ENCODE data around the gene LSMEM2.

Gene LSMEM2

GRCh38 chr3:50319181-50319893 is 40.5 kb downstream of the LSMEM2 start:
- DNase-seq (ENCODE audit: insufficient read length, low spot score), result no peak
- no peak for FAIRE-seq
- no peak for TF ChIP-seq SPI1 (IDR thresholded peaks at IDR 0.05; ENCODE audit: low read depth, low read length)
- no peak for TF ChIP-seq POLR2AphosphoS5 (IDR thresholded peaks at IDR 0.05; ENCODE audit: low read depth, low read length)
- TF ChIP-seq PAX5 (IDR thresholded peaks at IDR 0.05; ENCODE audit: insufficient read depth, low read length, severe bottlenecking), result no peak
- no peak for TF ChIP-seq TAF1 (IDR thresholded peaks at IDR 0.05; ENCODE audit: low read depth, low read length)
- no peak for TF ChIP-seq POLR2A (IDR thresholded peaks at IDR 0.05; ENCODE audit: low read depth, low read length)
- no peak for TF ChIP-seq POU2F2 (IDR thresholded peaks at IDR 0.05; ENCODE audit: low read depth, low read length)

DNA sequence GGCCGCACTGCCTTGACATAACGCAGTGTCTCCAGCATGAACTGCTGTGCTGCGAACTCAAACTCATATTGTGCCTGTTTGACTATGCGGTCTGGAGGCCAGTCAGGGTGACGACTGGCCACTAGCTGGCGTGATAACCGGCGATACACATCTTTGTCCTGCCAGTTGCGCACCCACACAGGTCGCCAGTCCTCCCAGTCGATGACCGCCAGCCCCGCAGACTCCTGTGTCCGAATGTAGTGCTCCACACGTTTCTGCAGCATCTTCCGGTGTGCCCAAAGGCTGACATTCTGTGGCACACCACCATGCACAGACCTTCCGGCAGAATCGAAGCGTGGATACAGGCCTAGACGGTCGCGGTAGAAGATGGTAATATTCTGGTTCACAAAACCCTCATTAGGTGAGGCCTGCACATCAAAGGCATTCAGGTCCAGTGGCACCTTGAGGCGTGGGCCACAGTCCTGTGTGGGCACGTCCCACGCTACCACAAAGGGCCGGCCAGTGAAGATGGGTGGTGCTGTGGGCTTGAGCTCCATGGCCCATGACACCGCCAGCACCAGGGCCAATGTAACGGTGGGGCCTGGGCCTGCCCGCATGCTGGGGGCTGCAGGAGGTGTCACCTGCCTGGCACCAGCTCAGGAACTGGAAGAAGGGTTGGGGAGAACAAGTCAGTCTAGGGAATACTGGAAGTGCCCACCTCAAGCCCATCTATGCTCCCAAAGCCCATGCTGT is 41.2 kb downstream of the LSMEM2 start:
- FAIRE-seq, result no peak

DNA sequence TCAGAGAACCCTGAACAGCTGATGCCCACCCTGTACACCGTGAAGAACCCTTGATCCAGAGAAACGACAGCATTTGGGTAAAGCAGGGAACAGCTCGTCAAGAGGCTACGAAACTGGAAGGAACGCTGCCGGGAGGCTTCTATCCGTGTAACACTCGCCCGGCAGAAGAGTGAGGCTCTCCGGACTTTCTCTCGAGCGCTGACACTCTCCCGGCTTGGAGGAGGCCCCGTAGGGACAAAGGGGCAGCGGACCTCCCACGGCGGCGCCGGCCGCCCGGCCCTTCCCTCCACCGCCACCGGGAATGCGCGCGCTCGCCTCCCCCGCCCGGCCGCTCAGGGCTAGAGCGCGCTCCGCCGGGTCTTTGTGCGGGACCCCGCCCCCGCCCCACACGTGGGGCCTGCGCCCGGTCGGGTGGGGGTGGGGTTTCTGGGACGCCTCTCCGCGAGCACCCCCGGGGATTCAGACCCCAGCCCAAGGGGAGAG is 42.0 kb downstream of the LSMEM2 start:
- no peak for TF ChIP-seq POLR2AphosphoS5 (IDR thresholded peaks at IDR 0.05; ENCODE audit: low read depth, low read length)
- no peak for TF ChIP-seq POLR2A (IDR thresholded peaks at IDR 0.05; ENCODE audit: low read depth, low read length)
- FAIRE-seq (no peak), DNase-seq (ENCODE audit: insufficient read length, low spot score) (peak; percentile 80)

More for the DNA sequence above, 41.2 kb downstream of the LSMEM2 start:
- TF ChIP-seq SPI1 (IDR thresholded peaks at IDR 0.05; ENCODE audit: low read depth, low read length), result no peak
- no peak for TF ChIP-seq POU2F2 (IDR thresholded peaks at IDR 0.05; ENCODE audit: low read depth, low read length)
- no peak for TF ChIP-seq TAF1 (IDR thresholded peaks at IDR 0.05; ENCODE audit: low read depth, low read length)
- TF ChIP-seq POLR2AphosphoS5 (IDR thresholded peaks at IDR 0.05; ENCODE audit: low read depth, low read length), result no peak
- no peak for TF ChIP-seq POLR2A (IDR thresholded peaks at IDR 0.05; ENCODE audit: low read depth, low read length)
- no peak for TF ChIP-seq PAX5 (IDR thresholded peaks at IDR 0.05; ENCODE audit: insufficient read depth, low read length, severe bottlenecking)
- no peak for DNase-seq (ENCODE audit: insufficient read length, low spot score)

DNA sequence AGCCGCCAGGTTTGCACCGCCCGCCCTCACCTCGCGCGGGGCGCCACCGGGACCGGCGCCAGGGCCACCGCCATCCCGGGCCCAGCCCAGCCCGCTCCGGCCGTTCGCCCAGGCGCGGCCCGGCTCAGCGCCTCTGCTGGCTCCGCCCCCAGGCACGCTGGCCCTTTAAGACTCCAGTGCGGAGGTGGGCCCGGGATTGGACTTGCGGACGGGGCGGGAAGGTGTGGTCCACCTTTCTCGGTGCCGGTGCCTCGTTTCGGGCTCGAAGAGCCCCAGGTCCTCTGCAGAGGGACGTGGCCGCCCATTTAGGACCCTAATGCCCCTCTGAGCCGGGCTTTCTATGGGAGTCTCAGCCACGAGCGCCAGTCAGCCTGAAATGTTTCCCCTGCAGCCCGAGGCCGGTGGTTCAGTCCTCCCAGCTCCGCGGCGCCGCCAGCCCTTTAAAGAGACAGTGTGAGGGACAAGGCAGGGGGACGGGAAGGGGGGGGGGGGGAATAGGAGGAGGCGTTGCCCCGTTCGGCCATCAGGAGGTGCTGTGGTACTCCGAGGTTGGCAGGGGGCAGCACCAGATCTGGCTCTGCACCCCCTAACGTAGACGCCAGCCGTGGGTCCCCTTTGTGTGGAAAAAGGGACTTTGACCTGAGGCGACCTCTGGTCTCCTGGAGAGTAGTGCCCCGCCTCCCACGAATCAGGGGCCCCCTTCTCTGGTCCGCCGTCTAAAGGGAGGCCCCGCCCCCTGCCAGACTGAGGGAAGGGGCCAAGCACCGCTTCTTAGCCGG is 42.6 kb downstream of the LSMEM2 start:
- DNase-seq (ENCODE audit: insufficient read length, low spot score), result peak; percentile 93
- TF ChIP-seq POU2F2 (IDR thresholded peaks at IDR 0.05; ENCODE audit: low read depth, low read length) (no peak), POLR2A (IDR thresholded peaks at IDR 0.05; ENCODE audit: low read depth, low read length) (no peak), POLR2AphosphoS5 (IDR thresholded peaks at IDR 0.05; ENCODE audit: low read depth, low read length) (no peak; the same call in 1 of the 2 replicates), PAX5 (IDR thresholded peaks at IDR 0.05; ENCODE audit: insufficient read depth, low read length, severe bottlenecking) (no peak), SPI1 (IDR thresholded peaks at IDR 0.05; ENCODE audit: low read depth, low read length) (no peak), TAF1 (IDR thresholded peaks at IDR 0.05; ENCODE audit: low read depth, low read length) (no peak)
- FAIRE-seq, result peak; percentile 88

DNA sequence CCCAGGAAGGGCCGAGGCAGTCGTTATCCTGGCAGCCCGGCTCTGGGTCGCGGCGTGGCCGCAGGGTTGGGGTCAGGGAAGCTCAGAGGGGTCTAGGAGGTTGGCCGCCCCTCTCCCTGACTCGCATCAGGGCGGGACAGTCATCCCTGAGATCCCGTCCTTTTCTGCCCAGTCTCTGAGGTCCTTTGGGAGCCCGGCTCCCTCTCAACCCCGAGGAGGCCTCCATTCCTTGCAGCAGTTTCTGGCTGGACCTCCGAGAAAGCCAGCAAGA is 43.2 kb downstream of the LSMEM2 start:
- no peak for DNase-seq (ENCODE audit: insufficient read length, low spot score)
- peak; percentile 56 for FAIRE-seq
- TF ChIP-seq POU2F2 (IDR thresholded peaks at IDR 0.05; ENCODE audit: low read depth, low read length) (no peak), SPI1 (IDR thresholded peaks at IDR 0.05; ENCODE audit: low read depth, low read length) (no peak), POLR2AphosphoS5 (IDR thresholded peaks at IDR 0.05; ENCODE audit: low read depth, low read length) (no peak), POLR2A (IDR thresholded peaks at IDR 0.05; ENCODE audit: low read depth, low read length) (no peak), PAX5 (IDR thresholded peaks at IDR 0.05; ENCODE audit: insufficient read depth, low read length, severe bottlenecking) (no peak), TAF1 (IDR thresholded peaks at IDR 0.05; ENCODE audit: low read depth, low read length) (no peak)

DNA sequence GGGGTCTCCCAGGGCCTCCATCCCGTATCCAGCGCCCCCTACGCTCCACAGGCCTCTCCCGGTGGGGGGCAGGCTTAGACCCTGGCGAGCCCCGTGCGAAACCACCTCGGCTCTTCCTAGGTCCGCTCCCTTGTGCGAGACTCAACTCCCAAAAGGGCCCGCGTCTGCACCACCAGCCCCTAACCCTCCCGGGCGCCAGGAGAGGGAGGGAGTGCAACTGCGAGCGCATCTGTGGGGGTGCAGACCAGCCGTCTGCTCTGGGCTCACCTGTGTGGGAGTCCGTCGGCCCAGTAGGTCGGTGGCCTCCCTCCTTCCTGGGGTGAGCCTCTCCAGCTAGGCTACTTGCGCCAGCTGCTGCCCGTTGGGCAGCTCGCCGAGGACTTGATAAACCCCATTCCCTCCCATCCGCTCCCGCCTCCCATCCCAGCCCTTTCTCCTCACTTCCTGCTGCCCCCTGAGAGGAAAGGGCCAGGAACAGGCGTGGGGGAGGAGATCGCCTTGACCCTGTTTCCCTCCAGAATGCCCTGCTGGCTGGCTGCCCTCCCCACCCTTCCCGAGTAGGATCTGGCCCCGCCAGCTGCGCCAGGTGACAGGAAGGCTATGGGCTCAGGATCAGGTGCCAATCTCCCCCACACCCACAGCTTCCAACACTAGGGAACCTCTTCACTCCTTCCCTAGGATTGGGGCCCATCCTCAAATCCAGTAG is 43.7 kb downstream of the LSMEM2 start, which contains the start of gene HYAL2:
HYAL2 (minus strand) TSS at position 360 of the 706 bp plus-strand sequence. CDS start 2,256 bp downstream, outside the sequence.
- FAIRE-seq (no peak), DNase-seq (ENCODE audit: insufficient read length, low spot score) (no peak)

GRCh38 chr3:50323092-50323600 is 44.3 kb downstream of the LSMEM2 start:
- TF ChIP-seq POU2F2 (IDR thresholded peaks at IDR 0.05; ENCODE audit: low read depth, low read length), result no peak
- TF ChIP-seq PAX5 (IDR thresholded peaks at IDR 0.05; ENCODE audit: insufficient read depth, low read length, severe bottlenecking), result no peak
- no peak for TF ChIP-seq SPI1 (IDR thresholded peaks at IDR 0.05; ENCODE audit: low read depth, low read length)
- no peak for TF ChIP-seq TAF1 (IDR thresholded peaks at IDR 0.05; ENCODE audit: low read depth, low read length)

More for the DNA sequence above, 43.7 kb downstream of the LSMEM2 start, which contains the start of gene HYAL2:
- TF ChIP-seq POLR2A (IDR thresholded peaks at IDR 0.05; ENCODE audit: low read depth, low read length), result no peak
- TF ChIP-seq POU2F2 (IDR thresholded peaks at IDR 0.05; ENCODE audit: low read depth, low read length), result no peak
- no peak for TF ChIP-seq POLR2AphosphoS5 (IDR thresholded peaks at IDR 0.05; ENCODE audit: low read depth, low read length)
- TF ChIP-seq PAX5 (IDR thresholded peaks at IDR 0.05; ENCODE audit: insufficient read depth, low read length, severe bottlenecking), result no peak
- TF ChIP-seq SPI1 (IDR thresholded peaks at IDR 0.05; ENCODE audit: low read depth, low read length), result no peak
- no peak for TF ChIP-seq TAF1 (IDR thresholded peaks at IDR 0.05; ENCODE audit: low read depth, low read length)

GRCh38 chr3:50323614-50324199 is 44.8 kb downstream of the LSMEM2 start:
- TF ChIP-seq SPI1 (IDR thresholded peaks at IDR 0.05; ENCODE audit: low read depth, low read length) (no peak), POU2F2 (IDR thresholded peaks at IDR 0.05; ENCODE audit: low read depth, low read length) (no peak), POLR2A (IDR thresholded peaks at IDR 0.05; ENCODE audit: low read depth, low read length) (no peak), PAX5 (IDR thresholded peaks at IDR 0.05; ENCODE audit: insufficient read depth, low read length, severe bottlenecking) (no peak), POLR2AphosphoS5 (IDR thresholded peaks at IDR 0.05; ENCODE audit: low read depth, low read length) (no peak), TAF1 (IDR thresholded peaks at IDR 0.05; ENCODE audit: low read depth, low read length) (no peak)
- DNase-seq (ENCODE audit: insufficient read length, low spot score) (no peak), FAIRE-seq (no peak)

More at GRCh38 chr3:50323092-50323600, 44.3 kb downstream of the LSMEM2 start:
- no peak for DNase-seq (ENCODE audit: insufficient read length, low spot score)
- FAIRE-seq, result no peak

Data from GM12891 (cell line).